ENCODE results near the gene SPTBN1. TPM values are rescaled to one million over a fixed set of nuclear protein-coding genes. Genes with fewer than 3 reads are reported as not detected.
A peak's percentile ranks its signal among the peaks of the same experiment; 100 is the strongest.

Gene SPTBN1
- total RNA-seq, 1 donor from 2014 or later = 601 TPM

GRCh38 chr2:54671875-54672589 is 215.9 kb downstream of the SPTBN1 start:
- Histone ChIP-seq H3K36me3 (peaks cover 36% of the 10 kb centered on the region), H3K9me3 (no peaks in the 10 kb centered on the region), H3K27ac (peak overlapping the region; percentile 84), H3K4me1 (peaks cover 69% of the 10 kb centered on the region), H3K4me3 (no peak overlapping the region), H3K27me3 (ENCODE audit: low read depth) (no peaks in the 10 kb centered on the region)
- ATAC-seq = no peak
- intact Hi-C loops (cut with DNase I) = no loop called here
- no peak for DNase-seq
- no peak for TF ChIP-seq CTCF (IDR thresholded peaks at IDR 0.05)

GRCh38 chr2:54672590-54673456 is 216.7 kb downstream of the SPTBN1 start:
- intact Hi-C loops (cut with DNase I) = no loop called here
- ATAC-seq = peak; percentile 36 to 77
- Histone ChIP-seq H3K36me3 (peaks cover 28% of the 10 kb centered on the region), H3K27ac (peak overlapping the region; percentile 84), H3K9me3 (no peaks in the 10 kb centered on the region), H3K4me3 (peak overlapping the region; percentile 20), H3K4me1 (peaks cover 61% of the 10 kb centered on the region), H3K27me3 (ENCODE audit: low read depth) (no peaks in the 10 kb centered on the region)
- no peak for DNase-seq
- no peak for TF ChIP-seq CTCF (IDR thresholded peaks at IDR 0.05)

- intact Hi-C loops (cut with DNase I) = no loop called here
- DNase-seq = peak; percentile 85
- Histone ChIP-seq H3K4me3 (peak overlapping the region; percentile 20), H3K36me3 (peaks cover 21% of the 10 kb centered on the region), H3K4me1 (peaks cover 60% of the 10 kb centered on the region), H3K9me3 (no peaks in the 10 kb centered on the region), H3K27ac (peak overlapping the region; percentile 84), H3K27me3 (ENCODE audit: low read depth) (no peaks in the 10 kb centered on the region)
- no peak for TF ChIP-seq CTCF (IDR thresholded peaks at IDR 0.05)
- peak; percentile 88 to 89 for ATAC-seq
Observed at GRCh38 chr2:54673501-54673998, 217.4 kb downstream of the SPTBN1 start.

GRCh38 chr2:54675281-54675680 is 219.2 kb downstream of the SPTBN1 start:
- TF ChIP-seq CTCF (IDR thresholded peaks at IDR 0.05) = no peak
- H3K36me3 ChIP-seq = peaks cover 6% of the 10 kb centered on the region
- ATAC-seq (no peak), DNase-seq (no peak)
- H3K9me3 ChIP-seq = no peaks in the 10 kb centered on the region
- peaks cover 43% of the 10 kb centered on the region for H3K4me1 ChIP-seq
- H3K4me3 ChIP-seq = no peak overlapping the region
- no peak overlapping the region for H3K27ac ChIP-seq
- H3K27me3 ChIP-seq (ENCODE audit: low read depth) = no peaks in the 10 kb centered on the region
- intact Hi-C loops (cut with DNase I) = no loop called here

- Histone ChIP-seq H3K4me3 (no peak overlapping the region), H3K9me3 (no peaks in the 10 kb centered on the region), H3K4me1 (peaks cover 39% of the 10 kb centered on the region), H3K27me3 (ENCODE audit: low read depth) (no peaks in the 10 kb centered on the region), H3K27ac (no peak overlapping the region), H3K36me3 (peaks cover 2% of the 10 kb centered on the region)
- intact Hi-C loops (cut with DNase I) = no loop called here
- DNase-seq (no peak), ATAC-seq (peak in 1 of 2 donors; percentile 35)
- no peak for TF ChIP-seq CTCF (IDR thresholded peaks at IDR 0.05)
Observed at GRCh38 chr2:54675738-54676137, 219.6 kb downstream of the SPTBN1 start.
